Activated CD8-positive, alpha-beta memory T cell treated with anti-CD3 and anti-CD28 coated beads, Interleukin-2, amount 50 U/mL, for 24 hours (primary cell): ENCODE results near the gene DAD1.
"Not testable (repeated sequence)": the region's sequence is repeated elsewhere in the genome, so short reads cannot be mapped to it uniquely, and the experiment has no call there.

ENCODE experiments used
- DNase-seq: peaks from one replicate; pipeline ENCODE4 v3.0.0-alpha.2; 2020; ENCODE audit errors: extremely low read depth

Gene DAD1

GRCh38 chr14:22567437-22567836, 21.6 kb downstream of the DAD1 start:
- no peak for DNase-seq

GRCh38 chr14:22566845-22567244, 22.2 kb downstream of the DAD1 start:
- DNase-seq = no peak

GRCh38 chr14:22566266-22566665, 22.8 kb downstream of the DAD1 start:
- not testable (repeated sequence) for DNase-seq

- no peak for DNase-seq
These were observed 23.6 kb downstream of the DAD1 start for GRCh38 chr14:22565391-22565945.

- no peak for DNase-seq
These were observed 24.6 kb downstream of the DAD1 start for GRCh38 chr14:22564463-22564862.

GRCh38 chr14:22563987-22564386, 25.0 kb downstream of the DAD1 start:
- no peak for DNase-seq

- no peak for DNase-seq
These were observed 27.1 kb downstream of the DAD1 start for GRCh38 chr14:22561661-22562579.

- no peak for DNase-seq
These were observed 27.7 kb downstream of the DAD1 start for GRCh38 chr14:22561366-22561660.

GRCh38 chr14:22560662-22561365, 28.2 kb downstream of the DAD1 start:
- no peak for DNase-seq

- no peak for DNase-seq
These were observed 30.0 kb downstream of the DAD1 start for GRCh38 chr14:22559041-22559440.

GRCh38 chr14:22558221-22558913, 30.7 kb downstream of the DAD1 start:
- DNase-seq = no peak

GRCh38 chr14:22557846-22558220, 31.2 kb downstream of the DAD1 start:
- no peak for DNase-seq

GRCh38 chr14:22556990-22557623, 31.9 kb downstream of the DAD1 start:
- DNase-seq = peak; percentile 83

GRCh38 chr14:22556021-22556989, 32.7 kb downstream of the DAD1 start:
- peak; percentile 97 for DNase-seq

GRCh38 chr14:22555384-22556011, 33.5 kb downstream of the DAD1 start:
- DNase-seq = no peak

GRCh38 chr14:22554498-22555383, 34.3 kb downstream of the DAD1 start:
- no peak for DNase-seq

GRCh38 chr14:22553861-22554497, 35.0 kb downstream of the DAD1 start:
- not testable (repeated sequence) for DNase-seq

GRCh38 chr14:22553445-22553844, 35.6 kb downstream of the DAD1 start:
- no peak for DNase-seq

GRCh38 chr14:22552827-22553076, 36.3 kb downstream of the DAD1 start:
- no peak for DNase-seq
